GM12864 (cell line): ENCODE measurements around the gene CEPT1.

Experiments used
- DNase-seq: peaks from one replicate; pipeline ENCODE4 v3.0.0-alpha.2; 2011; ENCODE audit warnings: low read depth
- H3K4me3 ChIP-seq: 2 replicates; pipeline ENCODE4 v1.5.1; 2011; ENCODE audit warnings: mild to moderate bottlenecking, low read depth, low read length, control low read depth
- CTCF ChIP-seq: IDR thresholded peaks from 2 replicates; pipeline ENCODE4 v1.5.1; 2011; ENCODE audit warnings: low read depth, mild to moderate bottlenecking, moderate library complexity, low read length, control low read depth, inconsistent platforms; ENCODE audit errors: missing control alignments

CEPT1 gene

DNA sequence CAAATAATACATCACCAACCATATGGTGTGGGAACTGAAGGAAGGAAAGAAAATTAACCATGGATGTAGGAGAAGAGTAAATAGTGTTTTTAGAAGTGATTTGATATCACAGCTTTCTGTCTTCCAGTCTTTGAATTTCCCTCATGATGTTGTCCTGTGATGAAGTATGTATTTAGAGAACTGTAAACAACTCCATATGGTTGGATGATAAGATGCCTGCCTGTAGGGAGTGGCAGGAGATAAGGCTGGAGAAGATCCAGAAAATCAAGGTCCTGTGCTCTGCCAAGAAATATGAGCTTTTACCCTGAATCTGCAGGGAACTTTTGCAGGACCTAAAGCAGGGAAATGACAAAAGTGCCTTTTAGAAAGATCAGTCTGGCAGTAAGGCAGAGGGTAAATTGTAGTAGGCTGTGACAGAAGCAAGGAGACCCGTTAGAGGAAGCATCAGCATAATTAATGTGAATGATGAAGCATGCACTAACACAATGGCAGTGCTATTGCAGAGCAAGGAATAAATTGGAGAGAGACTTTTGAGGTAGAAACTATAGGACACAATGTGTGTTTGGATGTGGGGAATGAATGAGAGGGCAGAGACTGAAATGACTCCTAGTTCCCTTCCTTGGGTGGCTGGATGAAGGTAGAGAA, 21.9 kb downstream of the CEPT1 start:
- no peak for DNase-seq
- no peak overlapping the region for H3K4me3 ChIP-seq
- no peak for TF ChIP-seq CTCF

GRCh38 chr1:111162488-111162880, 22.5 kb downstream of the CEPT1 start:
- no peak overlapping the region for H3K4me3 ChIP-seq
- TF ChIP-seq CTCF: no peak
- no peak for DNase-seq

GRCh38 chr1:111163363-111163762, 23.3 kb downstream of the CEPT1 start:
- DNase-seq: no peak
- no peak overlapping the region for H3K4me3 ChIP-seq
- TF ChIP-seq CTCF: no peak

DNA sequence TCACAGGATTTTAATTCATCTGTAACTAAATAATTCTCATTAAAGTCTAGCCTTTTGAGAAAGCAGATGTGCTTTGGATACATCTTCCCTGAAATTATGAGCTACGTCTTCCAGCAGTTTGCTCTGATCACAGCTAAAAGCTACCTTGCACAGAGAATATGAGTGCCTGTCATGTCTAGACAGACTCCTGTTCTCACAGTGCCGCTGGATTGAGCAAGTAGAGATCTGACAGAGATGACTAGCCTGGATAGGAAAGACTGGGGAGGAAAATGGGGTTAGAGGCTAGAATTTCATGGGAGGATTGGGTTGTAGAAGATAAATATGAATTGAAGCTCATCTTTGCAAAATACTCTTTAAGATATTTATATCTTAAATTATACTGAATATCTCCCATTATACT, 24.1 kb downstream of the CEPT1 start:
- TF ChIP-seq CTCF: no peak
- DNase-seq: no peak
- H3K4me3 ChIP-seq: no peak overlapping the region

GRCh38 chr1:111172463-111172862, 32.4 kb downstream of the CEPT1 start:
- no peak for DNase-seq
- no peak for TF ChIP-seq CTCF
- H3K4me3 ChIP-seq: no peak overlapping the region

DNA sequence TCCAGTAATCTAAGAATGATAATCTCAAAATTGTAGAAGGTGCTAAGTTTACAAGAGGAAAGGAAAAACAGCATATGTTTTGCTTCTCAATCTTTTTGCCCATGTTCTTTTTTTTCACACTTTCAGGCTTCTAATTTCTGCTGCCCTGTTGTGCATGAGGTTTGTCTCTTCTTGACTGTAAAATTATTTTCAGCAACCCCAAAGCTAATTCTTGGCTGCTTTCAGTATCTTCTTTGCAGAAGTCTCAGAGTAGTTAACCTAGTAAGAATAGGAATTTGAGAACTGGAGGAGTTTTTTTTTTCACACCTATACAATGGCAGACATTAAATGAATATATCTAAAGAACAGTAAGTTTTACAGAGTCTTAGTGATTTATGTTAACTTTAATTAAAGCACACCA, 34.0 kb downstream of the CEPT1 start:
- no peak for TF ChIP-seq CTCF
- peak; percentile 27 for DNase-seq
- H3K4me3 ChIP-seq: no peak overlapping the region

DNA sequence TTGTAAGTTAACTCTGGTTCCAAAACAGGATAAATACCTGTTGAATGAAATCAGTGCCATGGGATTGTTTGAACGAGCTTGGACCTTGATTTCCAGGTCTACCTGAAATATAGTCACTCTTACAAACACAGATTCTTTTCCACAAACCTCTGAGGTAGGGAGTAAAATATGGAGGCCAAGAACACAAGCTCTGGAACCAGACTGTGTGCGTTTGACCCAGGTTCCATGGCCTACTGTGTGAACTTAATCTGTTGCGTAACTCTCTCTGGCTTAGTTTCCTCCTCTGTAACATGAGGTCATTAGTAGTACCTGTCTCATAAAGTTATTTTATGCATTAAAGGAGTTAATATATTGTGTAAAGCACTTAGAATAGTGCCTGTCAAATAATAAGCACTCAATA, 35.3 kb downstream of the CEPT1 start:
- H3K4me3 ChIP-seq: no peak overlapping the region
- DNase-seq: no peak

More for the DNA sequence above, 35.3 kb downstream of the CEPT1 start:
- no peak for TF ChIP-seq CTCF
